Measurements from ENCODE around the gene CDC34. TPM values are rescaled to one million over a fixed set of nuclear protein-coding genes. Genes with fewer than 3 reads are reported as not detected.

The CDC34 gene, protein sequence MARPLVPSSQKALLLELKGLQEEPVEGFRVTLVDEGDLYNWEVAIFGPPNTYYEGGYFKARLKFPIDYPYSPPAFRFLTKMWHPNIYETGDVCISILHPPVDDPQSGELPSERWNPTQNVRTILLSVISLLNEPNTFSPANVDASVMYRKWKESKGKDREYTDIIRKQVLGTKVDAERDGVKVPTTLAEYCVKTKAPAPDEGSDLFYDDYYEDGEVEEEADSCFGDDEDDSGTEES
- 10 to 100 TPM; 62.4 to 67.6 TPM for total RNA-seq
- long read RNA-seq, transcript CDC34-201 (5 exons, 1,471 nt): major isoform, 202 of 233 reads
- long read RNA-seq, transcript CDC34-202 (5 exons, 1,147 nt): minor isoform, 5 of 233 reads
- long read RNA-seq, partial matches to known transcripts: 7 of 233 reads
- long read RNA-seq, other reads (novel, unspliced or antisense): 18 of 233 reads

- intact Hi-C loops (cut with DNase I, micrococcal nuclease): no loop called here
- DNase-seq (no peak), ATAC-seq (peak; percentile 5)
Measured at GRCh38 chr19:531753-532560, at the start of gene CDC34. Gene CDC34, plus strand, starts transcription at chr19:531760. Its CDS starts 172 bp downstream, at chr19:531932.

- intact Hi-C loops (cut with DNase I, micrococcal nuclease): loop anchor here in 1 of 2 donors (10.0 kb wide), 1 partner anchor 78 kb away; the partner anchor contains the start of gene C2CD4C
Measured at GRCh38 chr19:482186-483041, 49.1 kb upstream of the CDC34 start.

DNA sequence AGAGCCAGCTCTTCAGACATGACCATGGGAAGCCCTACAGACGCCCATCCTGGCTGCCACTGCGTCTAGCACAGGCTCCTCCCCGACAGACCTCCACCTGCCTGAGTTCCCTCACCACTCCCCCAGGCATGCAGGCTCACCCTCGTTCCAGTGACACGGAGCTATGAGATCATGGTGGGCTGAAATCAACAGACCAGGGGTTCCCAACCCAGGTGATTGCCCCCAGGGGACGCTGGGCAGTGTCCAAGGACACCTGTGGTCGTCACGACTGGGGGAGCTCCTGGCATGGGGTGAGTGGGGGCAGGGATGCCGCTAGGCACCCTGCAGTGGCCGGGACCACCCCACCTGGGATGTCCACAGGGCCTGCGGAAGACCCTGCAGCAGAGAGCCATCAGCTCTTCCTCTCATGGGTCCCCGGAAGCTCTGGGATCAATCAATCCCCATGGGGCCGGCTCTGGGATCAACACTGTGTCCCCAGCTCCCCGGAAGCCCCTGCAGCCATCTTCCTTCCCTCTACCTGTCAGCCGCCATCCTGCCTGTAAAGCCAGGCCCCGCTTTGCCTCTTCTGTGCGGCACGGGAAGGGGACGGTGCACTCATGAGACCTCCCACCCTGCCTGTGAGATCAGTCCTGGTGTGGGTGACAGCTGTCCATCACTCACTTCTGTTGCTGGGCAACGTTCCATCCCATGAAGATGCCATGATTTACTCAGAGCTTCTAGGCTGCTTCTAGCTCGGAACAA lies 48.1 kb upstream of the CDC34 start:
- intact Hi-C loops (cut with DNase I, micrococcal nuclease): loop anchor here in 1 of 2 donors (10.0 kb wide), 1 partner anchor 79 kb away; the partner anchor contains the start of gene C2CD4C
- ATAC-seq (no peak), DNase-seq (no peak)

More at GRCh38 chr19:482186-483041, 49.1 kb upstream of the CDC34 start:
- DNase-seq (no peak), ATAC-seq (no peak)

DNA sequence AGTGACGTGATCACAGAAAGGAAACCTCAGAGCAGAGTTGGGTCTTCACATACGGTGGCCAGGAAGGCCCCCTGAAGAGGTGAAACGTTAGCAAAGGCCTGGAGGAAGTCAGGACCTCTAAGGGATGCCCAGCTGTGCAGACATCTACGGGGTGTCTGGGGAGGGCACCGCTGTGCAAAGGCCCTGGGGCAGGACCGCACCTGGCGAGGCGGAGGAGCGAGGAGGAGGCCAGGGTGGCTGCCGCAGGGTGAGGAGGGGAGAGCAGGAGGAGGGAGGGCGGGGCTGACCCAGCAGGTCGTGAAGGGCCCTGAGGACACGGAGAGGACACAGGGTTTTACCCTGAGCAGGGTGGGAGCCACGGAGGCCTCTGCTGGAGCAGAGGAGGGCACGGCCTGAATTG lies 47.1 kb upstream of the CDC34 start:
- intact Hi-C loops (cut with DNase I, micrococcal nuclease): loop anchor here in 1 of 2 donors (10.0 kb wide), 1 partner anchor 80 kb away; the partner anchor contains the start of gene C2CD4C
- DNase-seq: no peak
- no peak for ATAC-seq

DNA sequence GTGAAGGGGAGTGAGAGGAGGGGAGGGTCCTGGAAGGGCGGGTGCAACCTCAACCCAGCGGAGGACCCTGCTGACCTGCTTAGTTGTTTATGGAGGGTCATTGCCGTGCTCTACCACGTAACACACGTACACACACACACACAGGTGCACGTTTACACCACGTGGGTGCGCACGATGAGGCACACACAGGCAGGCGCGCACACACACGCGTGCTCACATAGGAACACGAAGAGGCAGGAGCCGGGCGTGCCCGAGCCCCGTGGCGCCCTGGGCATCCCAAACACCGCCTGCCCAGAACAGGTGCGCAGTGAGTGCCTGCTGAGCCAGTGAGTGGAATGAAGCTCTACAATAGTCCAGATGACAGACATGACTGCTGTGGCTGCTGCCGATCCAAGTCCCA lies 46.5 kb upstream of the CDC34 start:
- ATAC-seq (no peak), DNase-seq (no peak)
- intact Hi-C loops (cut with DNase I, micrococcal nuclease): loop anchor here in 1 of 2 donors (10.0 kb wide), 1 partner anchor 80 kb away; the partner anchor contains the start of gene C2CD4C

DNA sequence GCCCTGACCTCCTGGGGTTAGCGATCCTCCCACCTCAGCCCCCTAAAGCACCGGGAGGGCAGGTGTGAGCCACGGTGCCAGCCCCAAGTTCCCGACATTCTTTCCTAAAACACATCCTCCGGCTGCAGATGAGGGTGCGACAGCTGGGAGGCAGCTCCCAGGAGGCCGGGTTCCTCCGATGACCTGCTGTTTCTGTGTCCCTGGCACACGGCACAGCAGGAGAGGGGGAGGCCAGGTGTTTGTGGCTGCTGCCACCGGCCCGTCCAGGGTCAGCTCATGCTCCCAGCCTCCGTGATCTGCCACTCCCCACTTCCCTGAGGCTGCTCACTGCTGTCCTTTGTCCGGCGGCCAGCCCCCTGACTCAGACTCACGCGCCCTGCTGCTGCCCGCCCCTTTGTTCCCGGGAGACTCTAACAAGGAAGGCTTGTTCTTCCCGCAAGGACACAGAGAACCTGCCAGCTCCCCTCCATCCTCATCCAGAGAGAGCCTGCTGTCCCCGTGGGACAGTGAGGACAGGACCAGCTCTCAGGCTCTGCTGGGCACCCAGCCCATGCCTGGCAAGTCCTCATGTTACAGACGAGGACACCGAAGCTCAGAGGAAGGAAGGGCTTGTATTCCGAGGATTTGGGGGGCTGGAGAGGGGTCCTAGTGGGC lies 45.9 kb upstream of the CDC34 start:
- no peak for ATAC-seq
- intact Hi-C loops (cut with DNase I, micrococcal nuclease): loop anchor here in 1 of 2 donors (10.0 kb wide), 1 partner anchor 81 kb away; the partner anchor contains the start of gene C2CD4C
- DNase-seq: no peak

- intact Hi-C loops (cut with DNase I, micrococcal nuclease): loop anchor here in 1 of 2 donors (10.0 kb wide), 1 partner anchor 84 kb away; the partner anchor contains the start of gene C2CD4C
- DNase-seq: peak; percentile 95 to 98
- ATAC-seq: peak; percentile 97
Measured at GRCh38 chr19:488505-489417, 42.8 kb upstream of the CDC34 start.

GRCh38 chr19:489418-490196 lies 42.0 kb upstream of the CDC34 start:
- intact Hi-C loops (cut with DNase I, micrococcal nuclease): loop anchor here in 1 of 2 donors (10.0 kb wide), 1 partner anchor 85 kb away; the partner anchor contains the start of gene C2CD4C
- no peak for DNase-seq
- peak; percentile 40 for ATAC-seq

DNA sequence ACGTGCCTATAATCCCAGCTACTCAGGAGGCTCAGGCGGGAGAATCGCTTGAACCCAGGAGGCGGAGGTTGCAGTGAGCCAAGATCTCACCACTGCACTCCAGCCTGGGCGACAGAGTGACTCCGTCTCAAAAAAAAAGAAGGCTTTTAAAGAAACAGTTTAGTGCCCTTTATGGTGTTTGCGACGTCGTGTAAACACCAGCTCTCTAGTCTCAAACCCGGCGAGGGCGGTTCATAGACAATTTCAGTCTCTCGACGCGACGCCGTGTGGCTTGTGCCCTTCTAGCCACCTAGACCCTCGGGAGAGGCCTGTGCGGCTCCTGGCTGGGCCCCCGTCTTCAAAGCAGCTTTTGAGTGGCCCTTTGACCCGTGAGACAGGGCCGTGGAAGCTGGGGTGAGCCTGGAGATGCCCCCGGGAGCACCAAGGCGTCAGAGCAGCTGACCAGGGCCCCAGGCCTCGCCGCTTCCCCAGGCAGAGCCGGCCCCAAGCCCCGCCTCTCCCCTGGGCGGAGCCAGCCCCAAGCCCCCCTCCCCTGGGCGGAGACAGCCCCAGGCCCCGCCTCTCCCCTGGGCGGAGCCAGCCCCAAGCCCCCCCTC lies 40.3 kb upstream of the CDC34 start:
- intact Hi-C loops (cut with DNase I, micrococcal nuclease): no loop called here
- no peak for ATAC-seq
- DNase-seq: no peak

DNA sequence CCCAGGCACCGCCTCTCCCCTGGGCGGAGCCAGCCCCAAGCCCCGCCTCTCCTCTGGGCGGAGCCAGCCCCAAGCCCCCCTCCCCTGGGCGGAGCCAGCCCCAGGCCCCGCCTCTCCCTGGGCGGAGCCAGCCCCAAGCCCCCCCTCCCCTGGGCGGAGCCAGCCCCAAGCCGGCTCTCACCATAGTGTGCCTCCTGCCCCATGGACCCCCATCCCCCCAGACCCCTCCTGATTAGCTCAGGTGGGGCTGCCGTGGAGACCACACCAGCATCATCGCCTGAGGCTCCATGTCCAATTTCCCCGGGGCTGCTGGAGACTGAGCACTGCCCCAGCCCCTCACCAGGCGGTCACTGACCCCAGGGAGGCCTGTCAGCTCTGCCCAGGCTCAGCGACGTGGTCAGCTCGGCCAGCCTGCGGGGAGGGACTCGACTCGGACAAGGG lies 39.4 kb upstream of the CDC34 start:
- no peak for DNase-seq
- intact Hi-C loops (cut with DNase I, micrococcal nuclease): no loop called here
- no peak for ATAC-seq

DNA sequence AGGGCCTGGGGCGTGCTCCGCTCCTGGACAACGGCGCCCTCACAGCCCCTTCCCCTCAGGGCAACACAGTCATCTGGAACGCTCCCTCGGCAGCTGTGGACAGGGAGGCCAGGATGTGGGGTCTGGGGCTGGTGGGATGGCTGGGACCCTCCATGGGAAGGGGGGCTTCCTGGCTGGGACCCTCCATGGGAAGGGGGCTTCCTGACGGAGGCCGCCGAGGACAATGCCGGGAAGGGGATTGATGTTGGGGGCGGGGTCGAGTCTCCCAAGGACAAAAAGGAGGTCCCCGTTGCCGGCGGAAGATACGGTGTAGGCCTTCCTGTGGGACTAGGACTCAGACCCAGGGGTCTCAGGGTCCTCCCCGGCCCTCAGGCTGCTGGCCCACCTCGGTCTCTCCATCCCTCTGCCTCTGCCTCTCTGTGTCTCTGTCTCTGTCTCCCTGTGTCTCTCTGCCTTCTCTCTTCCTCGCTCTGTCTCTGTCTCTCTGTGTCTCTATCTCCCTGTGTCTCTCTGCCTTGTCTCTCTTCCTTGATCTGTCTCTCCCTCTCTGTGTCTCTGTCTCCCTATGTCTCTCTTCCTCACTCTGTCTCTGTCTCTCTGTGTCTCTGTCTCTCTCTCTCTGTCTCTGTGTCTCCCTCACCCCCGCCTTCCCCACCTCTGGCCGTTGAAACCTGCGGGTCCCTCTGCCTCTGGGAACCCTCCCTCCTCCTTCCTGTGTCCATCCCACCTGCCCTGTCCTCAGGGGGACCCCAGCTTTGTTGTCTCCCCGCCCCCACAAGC lies 38.0 kb upstream of the CDC34 start:
- intact Hi-C loops (cut with DNase I, micrococcal nuclease): no loop called here
- DNase-seq (no peak), ATAC-seq (no peak)

- ATAC-seq (no peak), DNase-seq (no peak)
- intact Hi-C loops (cut with DNase I, micrococcal nuclease): no loop called here
Measured at GRCh38 chr19:494171-495080, 37.1 kb upstream of the CDC34 start.

- ATAC-seq: no peak
- intact Hi-C loops (cut with DNase I, micrococcal nuclease): no loop called here
Measured at GRCh38 chr19:495081-495401, 36.5 kb upstream of the CDC34 start.

More at GRCh38 chr19:495081-495401, 36.5 kb upstream of the CDC34 start:
- DNase-seq: no peak
